Measurements from ENCODE around the gene SLC22A12. TPM values are rescaled to one million over a fixed set of nuclear protein-coding genes. Genes with fewer than 3 reads are reported as not detected.

The SLC22A12 gene
- polyA plus RNA-seq, 3 donors, result 3.4 to 4.0 (median 3.6) TPM

GRCh38 chr11:64602466-64603070 is 11.5 kb downstream of the SLC22A12 start:
- no peak for DNase-seq (ENCODE audit: low read depth in 3 of 3, low spot score in 2 of 3)

- DNase-seq (ENCODE audit: low read depth in 3 of 3, low spot score in 2 of 3), result no peak
Observed at GRCh38 chr11:64603411-64604110, 12.5 kb downstream of the SLC22A12 start.

- no peak for DNase-seq (ENCODE audit: low read depth in 3 of 3, low spot score in 2 of 3)
Observed at GRCh38 chr11:64604458-64605243, 13.6 kb downstream of the SLC22A12 start.

GRCh38 chr11:64605244-64605560 is 14.2 kb downstream of the SLC22A12 start:
- no peak for DNase-seq (ENCODE audit: low read depth in 3 of 3, low spot score in 2 of 3)

- DNase-seq (ENCODE audit: low read depth in 3 of 3, low spot score in 2 of 3), result no peak
Observed at GRCh38 chr11:64605656-64606585, 14.9 kb downstream of the SLC22A12 start.

- no peak for DNase-seq (ENCODE audit: low read depth in 3 of 3, low spot score in 2 of 3)
Observed at GRCh38 chr11:64606796-64607380, 15.9 kb downstream of the SLC22A12 start.

GRCh38 chr11:64607381-64607985 is 16.5 kb downstream of the SLC22A12 start:
- DNase-seq (ENCODE audit: low read depth in 3 of 3, low spot score in 2 of 3), result no peak

- DNase-seq (ENCODE audit: low read depth in 3 of 3, low spot score in 2 of 3), result peak in 1 of 3 donors; percentile 19
Observed at GRCh38 chr11:64608046-64608445, 17.0 kb downstream of the SLC22A12 start.

GRCh38 chr11:64608636-64609035 is 17.6 kb downstream of the SLC22A12 start:
- DNase-seq (ENCODE audit: low read depth in 3 of 3, low spot score in 2 of 3), result no peak

GRCh38 chr11:64609436-64610047 is 18.5 kb downstream of the SLC22A12 start:
- DNase-seq (ENCODE audit: low read depth in 3 of 3, low spot score in 2 of 3), result no peak

- DNase-seq (ENCODE audit: low read depth in 3 of 3, low spot score in 2 of 3), result no peak
Observed at GRCh38 chr11:64610596-64610995, 19.6 kb downstream of the SLC22A12 start.

- DNase-seq (ENCODE audit: low read depth in 3 of 3, low spot score in 2 of 3), result no peak
Observed at GRCh38 chr11:64611176-64611575, 20.2 kb downstream of the SLC22A12 start.

GRCh38 chr11:64611869-64612646 is 21.0 kb downstream of the SLC22A12 start:
- no peak for DNase-seq (ENCODE audit: low read depth in 3 of 3, low spot score in 2 of 3)

GRCh38 chr11:64613648-64614047 is 22.6 kb downstream of the SLC22A12 start:
- no peak for DNase-seq (ENCODE audit: low read depth in 3 of 3, low spot score in 2 of 3)

GRCh38 chr11:64614917-64615316 is 23.9 kb downstream of the SLC22A12 start:
- DNase-seq (ENCODE audit: low read depth in 3 of 3, low spot score in 2 of 3), result no peak

GRCh38 chr11:64616817-64617216 is 25.8 kb downstream of the SLC22A12 start:
- no peak for DNase-seq (ENCODE audit: low read depth in 3 of 3, low spot score in 2 of 3)

GRCh38 chr11:64619196-64619595 is 28.2 kb downstream of the SLC22A12 start:
- no peak for DNase-seq (ENCODE audit: low read depth in 3 of 3, low spot score in 2 of 3)

GRCh38 chr11:64619811-64620380 is 28.9 kb downstream of the SLC22A12 start:
- peak in 1 of 3 donors; percentile 36 for DNase-seq (ENCODE audit: low read depth in 3 of 3, low spot score in 2 of 3)

Measured in right renal cortex interstitium (tissue), 3 donors.